Ramos (cell line): ENCODE data around the gene PIK3C2G.

Source experiments
- in situ Hi-C: fragments of 300-500 bp; cut with MboI; formaldehyde crosslinking; loops from one replicate; pipeline ENCODE4 v1.14.3; 2022; ENCODE audit warnings: low sequenced_read_pairs; ENCODE audit not compliant: unreplicated experiment

The PIK3C2G gene

GRCh38 chr12:18394742-18395141 lies 133.4 kb downstream of the PIK3C2G start:
- in situ Hi-C loops: no loop called here

GRCh38 chr12:18400186-18400585 lies 138.9 kb downstream of the PIK3C2G start:
- in situ Hi-C loops: no loop called here

GRCh38 chr12:18402872-18403611 lies 141.7 kb downstream of the PIK3C2G start:
- in situ Hi-C loops: no loop called here

GRCh38 chr12:18411453-18411852 lies 150.1 kb downstream of the PIK3C2G start:
- in situ Hi-C loops: no loop called here

- in situ Hi-C loops: no loop called here
Observed at GRCh38 chr12:18414671-18415070, 153.4 kb downstream of the PIK3C2G start.

- in situ Hi-C loops: no loop called here
Observed at GRCh38 chr12:18415227-18415626, 153.9 kb downstream of the PIK3C2G start.

- in situ Hi-C loops: no loop called here
Observed at GRCh38 chr12:18416412-18416811, 155.1 kb downstream of the PIK3C2G start.

- in situ Hi-C loops: no loop called here
Observed at GRCh38 chr12:18419311-18419710, 158.0 kb downstream of the PIK3C2G start.

- in situ Hi-C loops: no loop called here
Observed at GRCh38 chr12:18421867-18422266, 160.5 kb downstream of the PIK3C2G start.

- in situ Hi-C loops: no loop called here
Observed at GRCh38 chr12:18422871-18423270, 161.6 kb downstream of the PIK3C2G start.

- in situ Hi-C loops: no loop called here
Observed at GRCh38 chr12:18424857-18425256, 163.5 kb downstream of the PIK3C2G start.

- in situ Hi-C loops: no loop called here
Observed at GRCh38 chr12:18427520-18427919, 166.2 kb downstream of the PIK3C2G start.

- in situ Hi-C loops: no loop called here
Observed at GRCh38 chr12:18428416-18428815, 167.1 kb downstream of the PIK3C2G start.

- in situ Hi-C loops: no loop called here
Observed at GRCh38 chr12:18429366-18429765, 168.0 kb downstream of the PIK3C2G start.

- in situ Hi-C loops: no loop called here
Observed at GRCh38 chr12:18430425-18431048, 169.2 kb downstream of the PIK3C2G start.

GRCh38 chr12:18431771-18432170 lies 170.5 kb downstream of the PIK3C2G start:
- in situ Hi-C loops: no loop called here

- in situ Hi-C loops: no loop called here
Observed at GRCh38 chr12:18432206-18432605, 170.9 kb downstream of the PIK3C2G start.

- in situ Hi-C loops: no loop called here
Observed at GRCh38 chr12:18436170-18436569, 174.9 kb downstream of the PIK3C2G start.

GRCh38 chr12:18439541-18439940 lies 178.2 kb downstream of the PIK3C2G start:
- in situ Hi-C loops: no loop called here

- in situ Hi-C loops: no loop called here
Observed at GRCh38 chr12:18443768-18444437, 182.6 kb downstream of the PIK3C2G start.

- in situ Hi-C loops: no loop called here
Observed at GRCh38 chr12:18446061-18446644, 184.8 kb downstream of the PIK3C2G start.
